Measurements from ENCODE around the gene FAM174A. TPM values are rescaled to one million over a fixed set of nuclear protein-coding genes. Genes with fewer than 3 reads are reported as not detected.

FAM174A gene
- total RNA-seq, 1 experiment from 2014 or later, result 6.4 TPM

DNA sequence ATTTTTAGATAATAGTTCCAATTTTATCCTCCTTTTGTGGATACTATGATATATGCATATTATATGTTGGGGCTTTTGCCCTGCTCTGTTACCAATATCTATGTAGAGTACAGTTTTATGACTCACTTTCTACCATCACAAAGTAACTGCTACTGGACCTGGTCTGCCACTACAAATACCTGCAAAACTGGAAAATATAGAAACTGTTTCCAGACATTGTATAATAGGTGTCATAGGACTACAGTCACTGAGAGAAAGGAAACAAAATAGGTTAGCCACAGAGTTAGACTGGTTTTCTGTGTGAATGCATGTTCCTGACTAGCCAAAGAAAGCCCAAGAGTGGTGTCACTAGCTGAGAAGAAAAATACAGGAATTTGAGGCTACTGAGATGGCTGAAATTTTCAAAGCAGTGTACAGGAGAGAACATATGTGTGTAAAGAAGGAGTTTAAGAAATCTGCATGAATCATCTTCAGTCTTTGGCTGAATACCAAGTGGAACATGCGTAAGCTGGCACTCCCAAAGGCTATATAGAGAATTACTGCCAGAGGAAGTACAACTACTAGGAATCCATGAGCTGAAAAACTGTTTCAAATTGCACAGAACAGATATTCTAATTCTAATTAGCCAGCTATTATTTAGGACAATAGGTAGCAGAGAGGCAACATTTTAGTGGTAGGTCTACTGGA, 29.0 kb upstream of the FAM174A start (continued):
- TF ChIP-seq, protein P1, sequence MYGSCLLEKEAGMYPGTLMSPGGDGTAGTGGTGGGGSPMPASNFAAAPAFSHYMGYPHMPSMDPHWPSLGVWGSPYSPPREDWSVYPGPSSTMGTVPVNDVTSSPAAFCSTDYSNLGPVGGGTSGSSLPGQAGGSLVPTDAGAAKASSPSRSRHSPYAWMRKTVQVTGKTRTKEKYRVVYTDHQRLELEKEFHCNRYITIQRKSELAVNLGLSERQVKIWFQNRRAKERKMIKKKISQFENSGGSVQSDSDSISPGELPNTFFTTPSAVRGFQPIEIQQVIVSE (CRISPR knock-in tag; IDR thresholded peaks at IDR 0.05; ENCODE audit: borderline replicate concordance), result no peak
- TF ChIP-seq ZNF232 (CRISPR knock-in tag; IDR thresholded peaks at IDR 0.05) (no peak), ATF1 (CRISPR knock-in tag; IDR thresholded peaks at IDR 0.05) (no peak), MXD4 (CRISPR knock-in tag; IDR thresholded peaks at IDR 0.05; ENCODE audit: borderline replicate concordance) (no peak)
- TF ChIP-seq, protein P2, sequence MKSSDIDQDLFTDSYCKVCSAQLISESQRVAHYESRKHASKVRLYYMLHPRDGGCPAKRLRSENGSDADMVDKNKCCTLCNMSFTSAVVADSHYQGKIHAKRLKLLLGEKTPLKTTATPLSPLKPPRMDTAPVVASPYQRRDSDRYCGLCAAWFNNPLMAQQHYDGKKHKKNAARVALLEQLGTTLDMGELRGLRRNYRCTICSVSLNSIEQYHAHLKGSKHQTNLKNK (CRISPR knock-in tag; IDR thresholded peaks at IDR 0.05), result no peak
- TF ChIP-seq, protein P3, sequence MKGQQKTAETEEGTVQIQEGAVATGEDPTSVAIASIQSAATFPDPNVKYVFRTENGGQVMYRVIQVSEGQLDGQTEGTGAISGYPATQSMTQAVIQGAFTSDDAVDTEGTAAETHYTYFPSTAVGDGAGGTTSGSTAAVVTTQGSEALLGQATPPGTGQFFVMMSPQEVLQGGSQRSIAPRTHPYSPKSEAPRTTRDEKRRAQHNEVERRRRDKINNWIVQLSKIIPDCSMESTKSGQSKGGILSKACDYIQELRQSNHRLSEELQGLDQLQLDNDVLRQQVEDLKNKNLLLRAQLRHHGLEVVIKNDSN (CRISPR knock-in tag; IDR thresholded peaks at IDR 0.05), result no peak
- TF ChIP-seq, protein P4, sequence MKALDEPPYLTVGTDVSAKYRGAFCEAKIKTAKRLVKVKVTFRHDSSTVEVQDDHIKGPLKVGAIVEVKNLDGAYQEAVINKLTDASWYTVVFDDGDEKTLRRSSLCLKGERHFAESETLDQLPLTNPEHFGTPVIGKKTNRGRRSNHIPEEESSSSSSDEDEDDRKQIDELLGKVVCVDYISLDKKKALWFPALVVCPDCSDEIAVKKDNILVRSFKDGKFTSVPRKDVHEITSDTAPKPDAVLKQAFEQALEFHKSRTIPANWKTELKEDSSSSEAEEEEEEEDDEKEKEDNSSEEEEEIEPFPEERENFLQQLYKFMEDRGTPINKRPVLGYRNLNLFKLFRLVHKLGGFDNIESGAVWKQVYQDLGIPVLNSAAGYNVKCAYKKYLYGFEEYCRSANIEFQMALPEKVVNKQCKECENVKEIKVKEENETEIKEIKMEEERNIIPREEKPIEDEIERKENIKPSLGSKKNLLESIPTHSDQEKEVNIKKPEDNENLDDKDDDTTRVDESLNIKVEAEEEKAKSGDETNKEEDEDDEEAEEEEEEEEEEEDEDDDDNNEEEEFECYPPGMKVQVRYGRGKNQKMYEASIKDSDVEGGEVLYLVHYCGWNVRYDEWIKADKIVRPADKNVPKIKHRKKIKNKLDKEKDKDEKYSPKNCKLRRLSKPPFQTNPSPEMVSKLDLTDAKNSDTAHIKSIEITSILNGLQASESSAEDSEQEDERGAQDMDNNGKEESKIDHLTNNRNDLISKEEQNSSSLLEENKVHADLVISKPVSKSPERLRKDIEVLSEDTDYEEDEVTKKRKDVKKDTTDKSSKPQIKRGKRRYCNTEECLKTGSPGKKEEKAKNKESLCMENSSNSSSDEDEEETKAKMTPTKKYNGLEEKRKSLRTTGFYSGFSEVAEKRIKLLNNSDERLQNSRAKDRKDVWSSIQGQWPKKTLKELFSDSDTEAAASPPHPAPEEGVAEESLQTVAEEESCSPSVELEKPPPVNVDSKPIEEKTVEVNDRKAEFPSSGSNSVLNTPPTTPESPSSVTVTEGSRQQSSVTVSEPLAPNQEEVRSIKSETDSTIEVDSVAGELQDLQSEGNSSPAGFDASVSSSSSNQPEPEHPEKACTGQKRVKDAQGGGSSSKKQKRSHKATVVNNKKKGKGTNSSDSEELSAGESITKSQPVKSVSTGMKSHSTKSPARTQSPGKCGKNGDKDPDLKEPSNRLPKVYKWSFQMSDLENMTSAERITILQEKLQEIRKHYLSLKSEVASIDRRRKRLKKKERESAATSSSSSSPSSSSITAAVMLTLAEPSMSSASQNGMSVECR (CRISPR knock-in tag; IDR thresholded peaks at IDR 0.05; ENCODE audit: borderline replicate concordance), result no peak

DNA sequence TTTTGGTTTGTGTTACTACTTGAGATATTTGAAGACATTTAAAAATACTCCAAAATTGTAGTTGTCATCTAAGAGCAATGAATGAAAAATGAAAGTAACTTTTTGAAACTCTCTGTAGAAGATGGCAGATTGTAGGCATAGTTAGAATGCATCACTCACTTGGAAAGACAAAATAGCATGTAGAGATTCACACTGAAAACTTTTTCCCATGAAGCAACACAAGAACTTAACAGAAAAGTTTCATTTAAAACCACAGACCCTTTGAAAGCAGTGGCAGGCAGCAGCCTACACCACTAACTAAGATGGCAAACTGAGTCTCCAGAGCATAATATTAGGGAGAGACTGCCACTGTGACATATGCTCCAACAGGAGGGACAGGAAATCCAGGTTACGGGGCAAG, 18.9 kb upstream of the FAM174A start:
- ChIA-PET CTCF (no interaction called here), POLR2A (no interaction called here)
- Mint-ChIP-seq H3K4me3 (no peak overlapping the region), H3K9me3 (0 out of 2 replicates have a peak, but pooled peaks cover 10% of the 10 kb centered on the region), H3K36me3 (no peaks in the 10 kb centered on the region), H3K27me3 (ENCODE audit: low read depth) (no peaks in the 10 kb centered on the region), H3K27ac (no peak overlapping the region), H3K4me1 (peaks cover 5% of the 10 kb centered on the region)
- no peak for DNase-seq (ENCODE audit: low spot score)
- no peak for TF ChIP-seq HMGA2 (CRISPR knock-in tag; IDR thresholded peaks at IDR 0.05)
- TF ChIP-seq, protein P5, sequence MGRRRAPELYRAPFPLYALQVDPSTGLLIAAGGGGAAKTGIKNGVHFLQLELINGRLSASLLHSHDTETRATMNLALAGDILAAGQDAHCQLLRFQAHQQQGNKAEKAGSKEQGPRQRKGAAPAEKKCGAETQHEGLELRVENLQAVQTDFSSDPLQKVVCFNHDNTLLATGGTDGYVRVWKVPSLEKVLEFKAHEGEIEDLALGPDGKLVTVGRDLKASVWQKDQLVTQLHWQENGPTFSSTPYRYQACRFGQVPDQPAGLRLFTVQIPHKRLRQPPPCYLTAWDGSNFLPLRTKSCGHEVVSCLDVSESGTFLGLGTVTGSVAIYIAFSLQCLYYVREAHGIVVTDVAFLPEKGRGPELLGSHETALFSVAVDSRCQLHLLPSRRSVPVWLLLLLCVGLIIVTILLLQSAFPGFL (CRISPR knock-in tag; IDR thresholded peaks at IDR 0.05; ENCODE audit: borderline replicate concordance), result no peak
- no peak for TF ChIP-seq OVOL2 (CRISPR knock-in tag; IDR thresholded peaks at IDR 0.05; ENCODE audit: borderline replicate concordance)
- TF ChIP-seq, protein P6, sequence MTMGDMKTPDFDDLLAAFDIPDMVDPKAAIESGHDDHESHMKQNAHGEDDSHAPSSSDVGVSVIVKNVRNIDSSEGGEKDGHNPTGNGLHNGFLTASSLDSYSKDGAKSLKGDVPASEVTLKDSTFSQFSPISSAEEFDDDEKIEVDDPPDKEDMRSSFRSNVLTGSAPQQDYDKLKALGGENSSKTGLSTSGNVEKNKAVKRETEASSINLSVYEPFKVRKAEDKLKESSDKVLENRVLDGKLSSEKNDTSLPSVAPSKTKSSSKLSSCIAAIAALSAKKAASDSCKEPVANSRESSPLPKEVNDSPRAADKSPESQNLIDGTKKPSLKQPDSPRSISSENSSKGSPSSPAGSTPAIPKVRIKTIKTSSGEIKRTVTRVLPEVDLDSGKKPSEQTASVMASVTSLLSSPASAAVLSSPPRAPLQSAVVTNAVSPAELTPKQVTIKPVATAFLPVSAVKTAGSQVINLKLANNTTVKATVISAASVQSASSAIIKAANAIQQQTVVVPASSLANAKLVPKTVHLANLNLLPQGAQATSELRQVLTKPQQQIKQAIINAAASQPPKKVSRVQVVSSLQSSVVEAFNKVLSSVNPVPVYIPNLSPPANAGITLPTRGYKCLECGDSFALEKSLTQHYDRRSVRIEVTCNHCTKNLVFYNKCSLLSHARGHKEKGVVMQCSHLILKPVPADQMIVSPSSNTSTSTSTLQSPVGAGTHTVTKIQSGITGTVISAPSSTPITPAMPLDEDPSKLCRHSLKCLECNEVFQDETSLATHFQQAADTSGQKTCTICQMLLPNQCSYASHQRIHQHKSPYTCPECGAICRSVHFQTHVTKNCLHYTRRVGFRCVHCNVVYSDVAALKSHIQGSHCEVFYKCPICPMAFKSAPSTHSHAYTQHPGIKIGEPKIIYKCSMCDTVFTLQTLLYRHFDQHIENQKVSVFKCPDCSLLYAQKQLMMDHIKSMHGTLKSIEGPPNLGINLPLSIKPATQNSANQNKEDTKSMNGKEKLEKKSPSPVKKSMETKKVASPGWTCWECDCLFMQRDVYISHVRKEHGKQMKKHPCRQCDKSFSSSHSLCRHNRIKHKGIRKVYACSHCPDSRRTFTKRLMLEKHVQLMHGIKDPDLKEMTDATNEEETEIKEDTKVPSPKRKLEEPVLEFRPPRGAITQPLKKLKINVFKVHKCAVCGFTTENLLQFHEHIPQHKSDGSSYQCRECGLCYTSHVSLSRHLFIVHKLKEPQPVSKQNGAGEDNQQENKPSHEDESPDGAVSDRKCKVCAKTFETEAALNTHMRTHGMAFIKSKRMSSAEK (CRISPR knock-in tag; IDR thresholded peaks at IDR 0.05; ENCODE audit: borderline replicate concordance), result no peak
- no peak for TF ChIP-seq RORB (CRISPR knock-in tag; IDR thresholded peaks at IDR 0.05)
- no peak for TF ChIP-seq TEAD4 (CRISPR knock-in tag; IDR thresholded peaks at IDR 0.05)
- ATAC-seq, result no peak

All from WTC11 (cell line).